ENCODE data around the gene FLNA.
"Not testable (repeated sequence)": the region's sequence is repeated elsewhere in the genome, so short reads cannot be mapped to it uniquely, and the experiment has no call there.

Gene FLNA

DNA sequence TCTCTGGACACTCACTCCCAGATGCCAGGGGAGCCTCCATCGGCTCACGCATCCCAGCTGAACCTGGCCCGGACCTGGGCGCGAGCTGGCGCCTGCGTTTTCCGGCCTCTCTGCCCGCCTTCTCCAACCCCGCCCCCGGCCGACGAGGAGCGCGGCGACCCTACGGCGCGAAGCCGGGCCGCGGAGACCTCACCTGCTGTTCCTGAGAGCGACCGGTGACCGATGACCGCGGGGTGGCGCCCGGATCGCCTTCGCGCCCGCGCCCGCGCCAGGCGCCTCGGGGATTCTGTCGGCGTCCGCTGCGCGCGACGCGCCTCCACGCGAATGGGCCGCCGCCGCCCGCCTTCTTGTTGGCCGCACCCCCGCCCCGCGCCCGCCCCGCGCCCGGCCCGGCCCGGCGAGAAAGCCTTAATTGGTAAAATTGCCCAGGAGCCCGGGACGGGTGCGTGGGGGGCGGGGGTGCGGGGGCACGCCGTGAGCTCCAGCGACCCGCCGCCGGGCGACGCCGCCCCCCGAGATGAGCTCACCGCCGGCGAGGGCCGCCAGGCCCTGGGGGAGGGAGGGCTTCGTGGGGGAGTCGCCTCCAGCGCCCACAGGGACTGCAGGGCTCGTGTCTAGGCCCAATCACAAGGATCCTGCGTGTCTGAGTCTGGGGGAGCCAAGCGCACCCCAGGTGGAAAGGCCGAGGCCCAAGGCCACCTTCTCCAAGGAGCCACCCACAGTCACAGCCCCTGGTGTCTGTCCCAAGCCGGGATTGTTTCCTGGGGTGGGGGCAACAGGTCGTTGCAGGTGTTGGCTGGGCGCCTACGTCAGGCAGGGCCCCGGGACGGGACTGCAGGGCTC lies at the start of gene FLNA:
Gene FLNA, minus strand, starts transcription at position 322 of the 843 bp plus-strand sequence. CDS start 3,389 bp downstream, outside the sequence.
- peak in 1 of 2 experiments; percentile 34 for DNase-seq

DNA sequence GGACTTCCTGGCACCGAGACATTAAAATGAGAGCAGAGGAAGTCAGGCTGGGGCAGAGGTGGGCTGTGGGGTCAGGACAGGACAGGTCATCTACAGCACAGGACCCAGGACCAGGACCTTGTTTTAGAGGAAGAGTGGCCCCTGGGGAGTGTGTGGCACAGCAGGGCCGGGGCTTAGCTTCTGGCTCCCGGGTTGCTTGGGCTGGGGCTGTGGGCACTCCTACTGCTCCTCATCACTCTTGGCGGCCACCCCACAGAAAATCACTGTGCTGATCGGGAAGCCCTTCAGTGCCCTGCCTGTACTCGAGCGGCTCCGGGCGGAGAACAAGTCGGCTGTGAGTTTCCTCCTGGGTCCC lies 45.9 kb upstream of the FLNA start:
- DNase-seq: no peak

- peak; percentile 15 to 53 for DNase-seq
Measured at GRCh38 chrX:154419688-154420401, 45.4 kb upstream of the FLNA start.

- no peak for DNase-seq
Measured at GRCh38 chrX:154419189-154419588, 44.8 kb upstream of the FLNA start.

- peak; percentile 15 to 55 for DNase-seq
Measured at GRCh38 chrX:154417157-154417556, 42.7 kb upstream of the FLNA start.

GRCh38 chrX:154413142-154413541 lies 38.7 kb upstream of the FLNA start:
- no peak for DNase-seq

GRCh38 chrX:154412468-154412867 lies 38.0 kb upstream of the FLNA start:
- no peak for DNase-seq

DNA sequence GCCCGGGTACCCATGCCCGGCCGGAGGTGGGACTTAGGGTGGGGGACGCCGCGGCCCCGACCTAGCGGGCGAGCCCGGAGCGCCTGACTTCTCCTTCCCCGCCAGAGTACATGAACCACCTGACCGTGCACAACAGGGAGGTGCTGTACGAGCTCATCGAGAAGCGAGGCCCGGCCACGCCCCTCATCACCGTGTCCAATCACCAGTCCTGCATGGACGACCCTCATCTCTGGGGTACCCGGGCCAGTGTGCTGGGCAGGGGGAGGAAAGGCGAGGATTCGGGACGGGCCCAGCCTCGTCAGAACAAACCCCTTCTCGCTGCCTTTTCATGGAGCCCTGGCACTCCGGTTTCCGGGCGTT lies 37.5 kb upstream of the FLNA start:
- DNase-seq: peak; percentile 28 to 49

- no peak for DNase-seq
Measured at GRCh38 chrX:154409222-154409871, 34.9 kb upstream of the FLNA start, which contains the start of gene DNASE1L1. DNASE1L1 (minus strand) TSS chrX:154409254; CDS start chrX:154405568, 3,686 bp downstream.

GRCh38 chrX:154408659-154409221 lies 34.3 kb upstream of the FLNA start:
- no peak for DNase-seq

GRCh38 chrX:154404625-154405192 lies 30.3 kb upstream of the FLNA start:
- DNase-seq: no peak

- no peak for DNase-seq
Measured at GRCh38 chrX:154403858-154404257, 29.4 kb upstream of the FLNA start.

- no peak for DNase-seq
Measured at GRCh38 chrX:154403192-154403591, 28.8 kb upstream of the FLNA start.

GRCh38 chrX:154402622-154403127 lies 28.2 kb upstream of the FLNA start:
- no peak for DNase-seq

DNA sequence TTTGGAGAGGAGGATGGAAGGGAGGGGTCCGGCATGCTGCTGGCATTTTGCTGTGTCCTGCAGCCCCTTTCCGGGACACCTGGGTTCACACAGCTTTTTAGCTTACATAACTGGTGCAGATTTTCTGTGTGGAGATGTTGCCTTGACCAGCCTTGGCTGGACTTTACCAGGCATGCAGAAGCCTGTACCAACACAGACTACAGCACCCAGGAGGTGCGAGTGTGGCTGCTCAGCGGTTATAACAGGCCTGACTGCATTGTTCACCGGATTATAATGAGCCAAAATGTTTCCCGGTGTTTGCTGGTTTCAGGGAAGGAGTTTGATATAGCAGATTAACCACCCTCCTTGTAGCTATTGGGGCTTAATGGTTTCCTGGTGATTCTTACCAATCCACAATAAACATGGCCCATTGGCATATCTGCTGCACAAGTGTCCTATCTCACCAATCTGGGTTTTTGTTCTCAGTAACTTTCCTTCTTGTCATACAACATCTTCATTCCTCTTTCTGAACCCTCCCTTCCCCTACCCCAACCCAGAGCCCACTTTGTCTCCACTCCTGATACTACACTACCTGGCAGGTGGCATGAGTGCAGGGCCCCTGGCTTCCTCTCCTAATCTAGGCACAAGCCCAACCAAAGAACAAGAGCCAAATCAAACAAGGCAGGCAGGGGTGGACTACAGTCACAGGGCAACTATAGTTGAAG lies 27.6 kb upstream of the FLNA start:
- DNase-seq: no peak

DNA sequence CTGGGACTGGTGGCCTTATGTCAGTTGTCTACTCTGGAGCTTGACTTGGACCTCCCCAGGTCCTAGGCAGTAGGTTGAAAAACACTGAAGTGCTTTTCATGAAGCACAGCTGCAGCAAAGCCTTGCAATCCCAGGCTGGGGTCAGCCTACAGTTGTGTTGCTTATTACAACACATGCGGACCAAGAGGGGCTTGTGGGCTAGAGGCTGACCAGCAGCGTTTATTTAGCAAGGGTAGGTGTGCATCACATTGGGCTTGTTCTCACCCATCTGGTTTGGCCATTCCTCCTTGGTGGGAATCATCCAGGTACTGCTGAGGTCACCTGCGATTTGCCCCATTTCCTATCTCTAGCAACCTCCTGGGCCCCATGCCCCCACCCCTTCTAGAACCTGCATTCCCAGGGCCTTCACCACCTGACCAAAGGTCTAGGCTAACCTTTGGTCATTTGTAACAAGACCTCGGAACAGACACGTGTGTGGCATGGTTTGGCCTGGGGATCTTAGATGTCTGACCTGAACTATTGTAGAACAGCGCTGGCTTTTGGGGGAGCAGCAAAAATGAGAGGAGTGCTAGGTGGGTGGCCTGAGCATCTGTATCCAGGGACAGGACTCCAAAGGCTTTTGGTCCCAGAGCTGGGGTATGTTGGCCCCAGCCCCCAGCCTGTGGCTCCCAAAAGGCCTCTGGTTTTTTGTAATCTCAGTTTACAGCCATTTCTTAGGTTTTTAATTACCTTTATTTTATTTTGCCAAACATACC lies 26.8 kb upstream of the FLNA start:
- no peak for DNase-seq

- DNase-seq: not testable (repeated sequence)
Measured at GRCh38 chrX:154400369-154400817, 26.0 kb upstream of the FLNA start.

DNA sequence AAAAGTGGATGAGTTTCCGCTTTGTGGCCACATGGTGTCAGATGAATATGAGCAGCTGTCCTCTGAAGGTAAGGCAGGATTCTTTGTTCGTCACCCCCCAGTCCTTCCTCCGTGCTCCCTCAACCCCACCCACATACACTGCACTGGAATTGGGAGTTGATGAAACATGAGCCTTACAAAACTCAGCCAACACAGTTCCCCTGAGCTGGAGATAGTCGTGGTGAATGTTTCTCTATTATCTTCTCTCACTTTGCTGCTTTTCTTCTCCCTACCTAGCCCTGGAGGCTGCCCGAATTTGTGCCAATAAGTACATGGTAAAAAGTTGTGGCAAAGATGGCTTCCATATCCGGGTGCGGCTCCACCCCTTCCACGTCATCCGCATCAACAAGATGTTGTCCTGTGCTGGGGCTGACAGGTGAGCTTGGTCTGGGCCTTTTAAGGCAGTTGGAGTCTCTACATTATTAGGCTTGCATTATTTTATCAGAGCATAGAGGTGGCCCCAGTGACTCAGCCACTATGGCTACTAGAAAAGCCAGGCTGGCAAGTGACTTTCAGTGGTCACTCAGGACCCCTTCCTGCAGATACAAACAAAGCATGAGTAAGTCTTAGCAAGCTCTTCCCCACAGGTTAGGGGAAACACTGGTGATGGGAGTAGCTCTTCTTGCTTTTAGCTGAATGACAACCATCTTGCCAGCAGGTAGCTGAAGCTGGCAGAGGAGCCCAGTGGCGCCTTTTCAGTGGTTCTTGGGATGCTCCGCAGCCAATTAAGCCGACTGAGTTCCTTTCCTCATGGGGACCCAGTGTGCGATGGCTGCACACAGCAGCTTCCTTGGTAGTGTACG lies 25.3 kb upstream of the FLNA start:
- no peak for DNase-seq

GRCh38 chrX:154398668-154399526 lies 24.5 kb upstream of the FLNA start:
- peak in 1 of 2 experiments; percentile 32 for DNase-seq

All from SHP77 (cell line).